ENCODE measurements around the gene GGTLC1.
"Not testable (repeated sequence)": the region's sequence is repeated elsewhere in the genome, so short reads cannot be mapped to it uniquely, and the experiment has no call there.

Gene GGTLC1

DNA sequence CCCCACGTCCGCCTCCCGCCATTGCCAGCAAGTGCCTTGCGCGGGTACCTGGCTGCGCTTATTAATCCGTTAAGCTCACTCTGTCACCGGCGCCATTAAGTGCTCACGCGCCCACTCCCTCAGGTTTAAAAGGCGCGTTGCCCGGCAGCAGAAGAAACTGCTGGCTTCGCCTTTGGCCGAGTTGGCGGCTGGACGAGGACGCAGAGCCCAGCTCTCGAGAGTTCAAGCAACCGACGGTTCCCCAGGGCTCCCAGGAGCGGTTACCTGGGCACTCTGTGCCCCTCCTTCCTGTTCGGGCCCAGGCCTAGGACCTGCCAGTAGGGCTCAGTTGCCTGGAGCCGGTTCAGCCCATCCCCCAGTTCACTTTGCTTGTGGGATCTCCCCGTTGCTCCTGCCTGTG is at the start of gene GGTLC1:
TSS of gene GGTLC1 (minus strand) at position 219 of the 400 bp plus-strand sequence. CDS start 2,168 bp downstream, outside the sequence.
- DNase-seq (ENCODE audit: low spot score), result no peak

DNA sequence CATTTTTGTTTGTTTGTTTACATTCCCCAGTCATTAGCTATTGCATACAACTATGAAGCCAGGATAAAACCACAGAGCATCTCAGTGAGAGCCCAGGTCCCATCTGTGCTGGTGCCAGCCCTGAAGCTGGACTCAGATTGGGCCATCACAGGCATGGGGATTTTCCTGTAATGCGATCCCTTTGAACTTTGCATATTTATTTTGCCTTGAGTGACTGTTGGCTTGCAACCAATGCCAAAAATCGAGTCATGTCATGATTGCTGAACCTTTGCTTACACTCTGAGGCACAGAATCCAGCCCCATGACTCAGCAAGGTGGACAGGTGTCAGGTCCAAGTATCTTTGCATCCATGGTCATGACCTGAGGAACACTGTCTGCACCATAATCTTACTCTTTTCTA is 46.2 kb upstream of the GGTLC1 start:
- DNase-seq (ENCODE audit: low spot score), result no peak

DNA sequence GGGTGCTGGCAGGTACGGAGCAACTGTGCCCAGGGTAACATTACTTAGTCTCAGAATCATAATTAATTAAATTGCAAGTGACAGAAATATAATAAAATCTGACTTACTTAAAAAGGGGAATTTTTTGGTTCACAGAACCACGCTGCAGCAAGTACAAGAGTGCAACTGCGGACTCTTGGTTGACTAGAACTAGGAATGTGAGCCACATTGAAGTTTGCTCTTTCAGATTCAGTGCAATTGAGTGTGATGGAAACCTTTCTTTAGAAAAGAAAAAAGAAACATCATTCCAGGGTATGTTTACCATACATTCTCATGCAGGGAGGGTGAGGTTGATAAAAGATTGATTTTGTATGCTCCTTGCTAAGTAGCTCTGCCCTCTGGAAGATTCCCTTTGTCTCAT is 45.0 kb upstream of the GGTLC1 start:
- DNase-seq (ENCODE audit: low spot score), result no peak

DNA sequence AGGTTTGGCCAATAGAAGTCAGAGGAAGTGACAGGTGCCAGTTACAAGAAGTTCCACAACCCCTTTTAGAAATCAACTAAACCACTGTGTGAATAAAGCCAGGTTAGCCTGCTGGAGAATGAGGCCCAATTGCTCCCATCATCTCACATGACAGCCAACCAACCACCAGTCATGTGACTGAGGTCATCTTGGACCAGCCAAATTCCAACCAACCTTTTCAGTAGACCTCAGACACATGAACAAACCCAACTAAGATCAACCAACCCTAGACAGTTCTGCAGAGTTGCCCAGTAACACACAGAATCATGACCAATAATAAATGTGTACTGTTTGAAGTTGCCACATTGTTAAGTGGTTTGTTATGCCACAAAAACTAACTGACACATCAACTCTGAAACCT is 44.6 kb upstream of the GGTLC1 start:
- no peak for DNase-seq (ENCODE audit: low spot score)

DNA sequence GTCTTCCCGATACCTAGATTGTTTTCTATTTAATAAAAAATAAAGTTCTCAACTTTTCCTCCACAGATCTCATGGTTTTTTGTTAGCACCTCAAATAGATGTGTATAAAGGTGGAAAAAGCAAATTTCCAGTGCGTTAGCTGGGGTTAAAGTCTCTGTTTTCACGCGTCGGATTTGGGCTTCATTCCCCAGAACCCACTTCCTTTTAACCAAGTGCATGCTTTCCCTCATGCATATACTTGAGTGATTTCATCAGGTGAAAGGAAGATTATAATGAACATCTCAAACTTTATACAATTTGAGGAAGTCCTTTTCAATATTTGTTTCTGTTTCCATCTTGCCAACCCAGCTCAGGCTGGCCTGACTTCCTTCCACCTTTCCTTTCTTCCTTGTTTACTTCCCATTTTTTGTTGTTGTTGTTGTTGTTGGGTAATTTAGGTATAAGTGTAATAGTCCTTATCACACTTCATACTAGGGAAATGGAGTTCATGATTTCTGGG is 43.9 kb upstream of the GGTLC1 start:
- DNase-seq (ENCODE audit: low spot score), result no peak

DNA sequence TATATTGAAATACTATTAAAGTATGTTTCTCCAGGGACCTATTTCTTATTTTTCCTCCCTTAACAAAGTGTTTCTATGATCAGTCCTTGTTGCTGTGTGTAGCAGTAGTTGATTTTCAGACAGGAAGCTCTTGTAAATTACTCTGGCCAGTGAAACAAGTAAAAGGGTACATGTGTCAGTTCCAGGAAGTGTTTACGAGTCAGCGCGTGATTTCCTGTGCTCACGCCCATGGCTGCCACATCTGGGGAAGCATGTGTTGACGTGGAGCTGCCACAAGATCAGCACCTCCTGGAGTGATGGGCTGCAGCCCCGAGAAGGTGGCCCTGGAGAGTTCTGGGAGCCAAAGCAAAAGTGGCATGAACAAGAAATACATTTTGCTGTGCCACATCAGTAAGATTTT is 38.6 kb upstream of the GGTLC1 start:
- DNase-seq (ENCODE audit: low spot score), result peak; percentile 87

DNA sequence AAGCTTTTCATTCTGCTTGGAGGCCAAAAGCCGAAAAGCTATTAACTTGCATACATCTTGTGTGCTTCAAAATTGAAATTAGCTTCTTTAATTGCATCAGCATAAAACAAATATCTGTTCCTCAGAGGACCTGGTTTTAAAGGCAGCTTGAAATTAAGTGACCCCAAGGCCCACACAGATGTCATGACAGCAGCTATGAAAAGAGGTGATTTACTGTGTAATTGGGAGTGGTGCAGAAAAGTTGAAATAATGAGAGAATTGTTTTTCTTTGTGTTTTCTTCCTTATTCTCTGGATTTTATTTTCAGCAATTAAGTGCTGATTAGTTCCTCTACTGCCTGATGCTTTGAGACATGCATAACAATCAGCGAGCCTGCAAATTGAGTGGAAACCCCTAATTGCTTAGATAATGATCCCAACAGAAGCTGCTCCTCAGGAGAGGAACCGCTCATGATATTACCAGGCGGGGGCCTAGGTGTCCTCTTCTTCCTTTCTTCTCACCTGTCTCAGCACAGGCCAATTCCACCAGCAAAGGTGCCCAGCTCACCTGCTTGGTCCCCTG is 34.1 kb upstream of the GGTLC1 start:
- DNase-seq (ENCODE audit: low spot score), result no peak

DNA sequence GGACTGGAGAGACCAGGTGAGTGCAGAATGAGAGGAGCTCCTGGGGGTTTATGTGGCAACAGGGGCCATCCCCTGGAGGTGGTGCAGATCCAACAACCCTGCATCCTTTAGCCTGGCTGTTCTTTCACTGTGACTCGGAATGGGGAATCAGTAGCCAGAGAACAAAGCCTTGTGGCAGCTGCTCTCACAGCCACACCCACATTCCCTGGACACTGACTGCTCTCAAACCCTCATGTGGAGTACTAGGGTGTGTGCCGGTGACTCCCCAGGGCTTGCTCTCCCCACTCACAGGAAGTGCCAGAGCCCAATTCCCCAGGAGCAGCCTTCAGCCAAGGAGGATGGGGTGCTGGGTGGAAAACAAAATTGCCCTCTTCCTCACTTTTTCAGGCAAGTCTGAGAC is 30.2 kb upstream of the GGTLC1 start:
- DNase-seq (ENCODE audit: low spot score), result no peak

DNA sequence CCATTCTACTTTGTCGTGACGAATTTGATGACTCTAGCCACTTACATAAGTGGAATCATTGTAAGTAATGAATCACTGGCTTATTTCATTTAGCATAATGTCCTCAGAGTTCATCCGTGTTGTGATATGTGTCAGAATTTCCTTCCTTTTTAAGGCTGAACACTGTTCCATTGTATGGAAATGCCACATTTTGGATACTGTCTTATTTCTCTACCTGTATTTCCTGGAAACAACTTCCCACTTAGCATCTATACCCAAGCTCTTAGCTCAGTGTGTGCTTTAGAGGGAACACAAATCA is 28.8 kb upstream of the GGTLC1 start:
- no peak for DNase-seq (ENCODE audit: low spot score)

DNA sequence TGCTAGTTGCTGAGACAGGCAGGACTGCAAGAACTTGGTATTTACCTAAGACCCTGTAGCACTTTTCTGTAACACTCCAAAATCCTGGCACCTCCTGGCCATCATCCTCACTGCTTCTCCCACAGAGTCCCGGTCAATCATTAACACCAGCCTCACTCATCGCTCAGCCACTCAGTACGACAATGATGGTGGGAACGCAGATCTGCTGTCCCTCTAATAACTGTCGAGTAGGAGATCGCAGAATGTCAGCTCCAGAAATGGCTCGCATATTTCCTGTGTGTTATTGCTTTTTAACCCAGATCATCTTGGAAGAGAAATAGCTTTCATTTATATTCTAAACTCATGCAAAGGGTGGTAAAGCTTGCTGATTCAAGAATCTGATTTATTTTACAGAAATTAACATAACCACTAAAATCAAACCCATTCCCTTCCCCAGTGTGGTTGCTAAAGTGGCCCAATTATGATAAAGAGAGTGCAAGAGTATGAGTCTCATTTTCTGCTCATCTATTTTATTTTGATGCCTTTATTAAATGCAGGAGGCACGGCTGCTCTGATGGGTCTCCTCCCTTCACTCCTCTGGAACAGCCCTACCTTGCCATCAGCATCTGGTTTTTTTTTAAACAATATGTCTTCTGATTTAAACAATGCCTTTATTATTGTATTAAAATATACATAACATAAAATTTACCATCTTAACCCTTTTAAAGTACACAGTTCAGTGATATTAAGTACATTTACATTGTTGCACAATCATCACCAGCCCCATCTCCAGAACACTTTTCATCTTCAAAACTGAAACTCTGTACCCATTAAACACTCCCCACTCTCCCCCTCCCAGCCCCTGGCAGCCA is 28.3 kb upstream of the GGTLC1 start:
- DNase-seq (ENCODE audit: low spot score), result no peak

DNA sequence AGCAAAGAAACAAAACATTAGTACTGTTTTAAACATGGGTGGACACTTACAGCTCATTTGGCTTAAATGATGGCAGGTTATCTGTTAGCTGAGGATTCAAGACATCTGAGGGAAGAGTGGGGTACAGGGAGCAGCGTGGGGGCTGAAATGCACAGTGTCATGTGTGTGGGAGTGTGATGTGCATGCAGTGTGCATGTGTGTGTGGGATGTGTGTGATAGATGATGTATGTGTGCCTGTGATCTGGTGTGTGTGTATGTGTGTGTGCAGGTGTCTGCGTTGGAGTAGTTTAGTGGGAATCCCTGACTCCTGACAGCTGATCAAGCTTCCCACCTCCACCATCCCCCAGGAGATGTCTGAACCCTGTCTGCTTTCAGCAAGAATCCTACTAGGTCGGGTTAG is 25.4 kb upstream of the GGTLC1 start:
- DNase-seq (ENCODE audit: low spot score), result no peak

DNA sequence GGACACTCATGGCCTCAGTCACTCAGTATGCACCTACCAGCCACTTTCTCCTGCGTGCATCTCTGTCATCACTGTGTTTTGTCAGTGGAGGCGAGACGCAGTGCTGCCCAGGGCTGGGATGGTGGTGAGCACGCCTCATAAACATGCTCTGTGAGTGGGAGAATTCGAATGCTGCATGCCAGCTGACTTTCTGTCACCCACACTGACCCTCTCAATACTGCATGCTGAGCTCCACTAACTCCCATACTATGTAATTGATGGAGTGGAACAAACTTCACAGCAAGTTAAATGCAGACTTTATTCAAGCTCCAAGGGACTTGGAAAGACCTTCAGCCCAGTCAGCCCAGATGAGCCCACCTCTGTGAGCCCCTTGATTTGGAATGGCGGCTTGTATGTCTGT is 22.7 kb upstream of the GGTLC1 start:
- DNase-seq (ENCODE audit: low spot score), result no peak

DNA sequence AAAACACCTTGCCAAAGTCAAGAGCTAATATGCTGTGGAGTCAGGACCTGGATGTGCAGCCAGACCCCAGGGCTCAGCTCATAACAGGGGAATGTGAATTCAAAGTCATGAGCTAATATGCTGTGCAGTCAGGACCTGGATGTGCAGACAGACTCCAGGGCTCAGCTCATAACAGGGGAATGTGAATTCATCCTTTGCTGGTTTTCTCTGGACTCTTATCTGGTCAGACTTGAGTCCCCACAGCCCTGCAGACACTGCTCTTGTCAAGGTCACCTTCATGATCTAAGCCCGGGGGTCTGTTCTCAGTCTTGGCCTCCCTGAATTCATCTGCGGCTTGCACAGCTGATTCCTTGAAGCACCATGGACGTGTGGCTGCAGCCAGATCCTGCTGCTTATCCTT is 19.2 kb upstream of the GGTLC1 start:
- DNase-seq (ENCODE audit: low spot score), result no peak

DNA sequence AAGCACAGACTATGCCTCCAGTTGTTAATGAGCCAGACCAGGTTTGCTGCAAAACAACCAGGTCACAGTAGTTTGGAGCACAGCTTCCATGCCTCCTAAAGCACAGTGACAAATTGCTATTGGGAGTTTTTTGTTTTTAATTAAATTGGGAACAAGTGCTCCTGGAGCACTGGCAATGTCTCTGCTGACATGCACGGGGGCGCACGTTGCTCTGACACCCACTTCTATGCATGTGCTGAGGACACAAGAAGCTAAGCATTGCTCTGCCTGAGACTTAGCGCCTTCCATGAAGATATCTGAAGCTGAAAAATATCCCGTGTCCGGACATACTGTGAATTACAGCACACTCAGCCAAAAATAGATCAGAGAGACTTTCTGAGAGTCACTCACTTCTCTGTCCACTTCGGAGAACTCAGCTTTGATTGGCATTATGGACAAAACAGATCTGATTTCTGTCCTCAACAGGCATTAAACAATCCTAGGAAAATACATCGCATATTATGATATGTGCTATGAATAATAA is 18.6 kb upstream of the GGTLC1 start:
- no peak for DNase-seq (ENCODE audit: low spot score)

DNA sequence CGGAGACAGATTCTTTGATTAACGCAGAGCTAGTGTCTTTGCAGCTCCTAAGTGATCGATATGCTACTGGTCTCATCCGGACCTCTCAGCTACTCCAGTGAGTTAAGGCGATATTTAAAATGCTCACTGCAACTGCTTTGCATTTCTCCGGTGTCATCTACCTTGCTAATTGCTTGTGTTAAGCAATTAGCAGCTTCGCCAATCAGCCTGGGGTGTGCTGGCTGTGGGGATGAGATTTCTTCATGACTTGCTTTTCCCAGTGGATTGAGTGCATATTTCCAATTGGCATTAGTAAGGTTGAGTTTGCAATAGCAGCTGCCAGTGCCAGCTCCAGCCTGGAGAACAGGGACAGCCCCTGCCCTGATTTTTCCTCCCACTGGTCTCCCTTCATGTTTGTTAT is 18.0 kb upstream of the GGTLC1 start:
- no peak for DNase-seq (ENCODE audit: low spot score)

DNA sequence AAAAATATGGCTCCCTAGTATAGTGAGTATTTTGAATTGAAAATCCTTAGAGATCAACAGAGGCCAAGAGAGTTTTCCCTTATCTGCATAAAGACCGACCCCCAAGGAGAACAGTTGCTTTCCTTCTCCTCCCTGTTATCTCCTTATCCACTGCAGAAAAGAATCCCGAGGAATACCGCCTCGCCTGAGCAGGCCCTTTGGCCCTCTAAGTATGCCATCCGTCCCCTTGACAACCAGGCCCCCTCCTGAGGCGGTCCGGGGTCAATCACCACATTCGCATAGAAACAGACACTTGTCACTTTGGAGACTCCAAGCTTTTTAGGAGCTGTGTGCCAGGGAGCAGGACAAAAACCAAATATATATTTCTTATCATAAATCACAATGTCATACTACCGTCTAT is 15.9 kb upstream of the GGTLC1 start:
- DNase-seq (ENCODE audit: low spot score), result no peak

DNA sequence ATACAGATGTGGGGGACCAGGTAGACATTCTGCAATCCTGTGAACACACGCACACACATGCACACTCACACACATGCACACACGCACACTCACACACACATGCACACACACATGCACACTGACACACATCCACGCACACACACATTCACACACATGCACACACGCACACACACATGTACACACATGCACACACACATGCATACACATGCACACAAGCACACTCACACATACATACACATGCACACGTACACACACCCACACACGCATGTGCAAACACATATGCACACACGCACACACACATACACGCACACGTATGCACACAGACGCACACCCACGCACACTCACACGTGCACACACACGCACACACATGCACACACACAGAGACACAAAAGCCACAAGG is 14.3 kb upstream of the GGTLC1 start:
- DNase-seq (ENCODE audit: low spot score), result no peak

DNA sequence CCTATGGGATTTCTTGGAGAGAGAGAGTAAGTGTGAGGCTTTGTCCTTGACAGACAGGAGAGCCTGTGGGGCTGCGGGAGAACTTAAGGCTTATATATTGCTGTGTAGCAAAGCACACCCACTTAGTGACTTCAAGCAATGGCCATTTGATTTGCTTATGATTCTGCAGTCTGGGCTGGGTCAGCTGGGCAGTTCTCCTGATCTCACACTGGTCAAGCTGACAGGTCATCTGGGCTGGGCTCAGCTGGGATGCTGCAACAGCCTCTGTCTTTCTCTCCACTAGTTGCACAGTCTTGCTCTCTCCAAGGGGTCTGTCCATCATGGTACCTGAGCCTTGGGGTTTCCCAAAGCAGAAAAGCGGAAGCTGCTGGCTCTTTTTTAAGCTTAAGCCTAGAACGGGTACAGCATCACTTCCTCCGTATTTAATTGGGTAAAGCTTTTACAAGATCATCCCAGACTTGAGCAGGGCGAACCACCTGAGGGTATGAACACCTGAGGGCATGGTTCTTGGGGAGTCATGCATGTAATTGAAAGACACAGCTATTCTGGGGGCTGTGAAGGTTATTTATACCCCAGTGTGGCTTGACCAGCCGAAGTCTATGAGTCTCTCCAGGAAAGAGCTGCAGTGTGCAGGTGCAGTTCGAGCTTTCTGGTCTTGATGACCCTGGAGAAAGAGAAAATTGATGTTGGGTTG is 13.3 kb upstream of the GGTLC1 start:
- no peak for DNase-seq (ENCODE audit: low spot score)

DNA sequence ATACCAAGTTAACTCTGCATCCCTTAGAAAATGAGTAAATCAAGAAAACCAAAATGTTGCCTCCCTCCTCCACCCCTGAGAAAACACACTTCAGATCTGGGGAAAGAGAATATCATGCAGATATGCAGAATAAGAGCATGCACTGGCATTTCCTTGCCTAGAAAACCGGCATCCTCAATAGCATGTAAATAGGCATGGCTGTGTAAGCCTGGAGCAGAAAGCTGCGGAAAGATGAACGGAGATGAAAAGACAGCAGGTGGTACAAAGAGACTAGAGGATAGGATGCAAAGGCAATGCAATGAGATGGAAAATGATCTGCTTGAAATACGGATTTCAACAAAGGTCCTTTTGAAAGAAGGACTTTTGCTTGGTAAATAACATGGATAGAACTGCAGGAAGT is 10.3 kb upstream of the GGTLC1 start:
- no peak for DNase-seq (ENCODE audit: low spot score)

DNA sequence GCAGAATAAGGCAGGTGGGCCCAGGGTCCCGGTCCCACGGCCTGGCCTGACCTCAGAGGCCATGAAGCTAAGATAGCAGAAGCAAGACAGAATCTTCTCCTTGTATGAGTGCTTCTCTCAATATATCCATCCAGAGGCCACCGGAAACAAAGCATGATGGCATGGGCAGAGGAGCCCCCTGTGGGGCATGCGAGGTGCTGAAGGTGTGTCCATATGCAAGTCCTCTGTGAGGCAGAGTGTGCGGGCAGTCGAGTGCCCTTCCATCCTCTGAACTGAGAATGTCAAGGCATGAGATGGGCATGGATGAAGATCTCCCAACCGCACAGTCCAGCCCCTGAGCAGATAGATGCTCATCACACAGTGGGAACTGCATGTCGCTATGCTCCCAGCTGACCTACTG is 9.8 kb upstream of the GGTLC1 start:
- DNase-seq (ENCODE audit: low spot score), result no peak

DNA sequence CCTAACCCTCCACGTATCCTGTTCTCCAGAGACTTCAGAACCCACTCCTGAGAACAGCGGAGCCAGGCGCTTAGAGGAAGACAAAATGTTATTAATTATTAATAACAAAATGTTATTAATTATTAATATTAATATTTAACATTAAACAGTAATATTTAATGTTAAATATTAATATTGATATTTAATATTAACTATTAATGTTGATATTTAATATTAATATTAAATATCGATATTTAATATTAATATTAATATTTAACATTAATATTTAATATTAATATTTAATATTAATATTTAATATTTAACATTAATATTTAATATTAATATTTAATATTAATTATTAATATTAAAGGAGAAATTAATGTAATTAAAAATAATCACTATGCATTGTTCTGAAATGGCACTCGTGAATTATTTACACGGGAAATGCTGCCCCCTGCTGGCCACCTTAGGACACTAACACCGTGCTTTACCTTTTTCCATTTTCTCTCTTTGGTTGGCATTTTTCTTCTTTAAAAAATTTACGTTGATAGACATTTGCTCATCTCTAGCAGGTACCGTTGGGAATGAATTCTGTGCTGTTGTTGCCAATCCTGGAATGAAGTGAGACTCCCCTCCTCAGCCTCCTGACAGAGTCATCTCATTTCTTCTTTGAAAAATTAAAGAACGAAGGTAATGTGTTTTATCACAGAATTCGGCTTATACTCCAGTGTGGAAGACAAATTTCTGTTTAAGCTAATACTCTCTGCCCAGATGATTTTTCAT is 7.5 kb upstream of the GGTLC1 start:
- peak; percentile 46 for DNase-seq (ENCODE audit: low spot score)

DNA sequence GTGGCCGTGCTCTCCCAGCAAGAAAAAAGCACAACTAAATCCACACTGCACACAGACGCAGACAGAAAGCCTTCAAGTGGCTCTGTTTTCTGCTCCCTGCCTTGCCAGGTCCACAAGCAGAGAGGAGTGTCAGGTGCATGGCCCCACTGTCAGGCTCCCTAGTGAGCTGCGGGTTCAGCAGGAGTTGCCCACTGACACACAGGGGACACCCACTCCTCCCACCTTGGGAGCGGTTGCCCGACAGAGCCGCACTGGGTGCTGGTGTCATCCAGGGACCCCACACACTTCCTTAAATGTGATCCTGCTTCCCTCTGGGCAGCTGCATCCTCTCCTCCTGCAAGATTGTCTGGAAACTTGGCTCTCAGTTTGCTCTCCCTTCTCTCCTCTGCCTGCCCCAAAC is 6.7 kb upstream of the GGTLC1 start:
- DNase-seq (ENCODE audit: low spot score), result not testable (repeated sequence)

All from CD4-positive, alpha-beta T cell treated with Interleukin-6 at 100 ng/mL for 8 hours (primary cell).